ENCODE measurements around the gene MRM1. TPM values are rescaled to one million over a fixed set of nuclear protein-coding genes. Genes with fewer than 3 reads are reported as not detected.
A peak's percentile ranks its signal among the peaks of the same experiment; 100 is the strongest.

The MRM1 gene
- total and polyA plus RNA-seq, 9 donors, result 2.7 to 8.1 (median 6.6) TPM

GRCh38 chr17:36594626-36595401 is 6.6 kb upstream of the MRM1 start:
- Histone ChIP-seq H3K27me3 (no peaks in the 10 kb centered on the region), H3K4me3 (no peak overlapping the region), H3K4me1 (ENCODE audit: insufficient read depth) (peaks cover 9% of the 10 kb centered on the region), H3K36me3 (no peaks in the 10 kb centered on the region), H3K9me3 (no peaks in the 10 kb centered on the region), H3K27ac (no peak overlapping the region)
- TF ChIP-seq POLR2A (IDR thresholded peaks at IDR 0.05) (no peak), CTCF (IDR thresholded peaks at IDR 0.05) (no peak), EP300 (IDR thresholded peaks at IDR 0.05) (no peak)
- intact Hi-C loops (cut with DNase I), result no loop called here
- 66 to 78% (median 71%) methylated on average over 13 of the region's 13 CpGs for WGBS, 3 donors
- DNase-seq, result no peak

GRCh38 chr17:36597226-36597625 is 4.2 kb upstream of the MRM1 start:
- no peak for DNase-seq
- Histone ChIP-seq H3K36me3 (no peaks in the 10 kb centered on the region), H3K27ac (no peak overlapping the region), H3K9me3 (no peaks in the 10 kb centered on the region), H3K4me3 (no peak overlapping the region), H3K4me1 (ENCODE audit: insufficient read depth) (peaks cover 8% of the 10 kb centered on the region), H3K27me3 (no peaks in the 10 kb centered on the region)
- TF ChIP-seq CTCF (IDR thresholded peaks at IDR 0.05) (no peak), POLR2A (IDR thresholded peaks at IDR 0.05) (no peak)
- WGBS, 3 donors, result 87% methylated on average over 6 of the region's 6 CpGs
- intact Hi-C loops (cut with DNase I), result no loop called here

GRCh38 chr17:36597866-36598777 is 3.3 kb upstream of the MRM1 start:
- 85 to 93% (median 89%) methylated on average over 11 of the region's 11 CpGs for WGBS, 3 donors
- intact Hi-C loops (cut with DNase I), result no loop called here
- peak in 1 of 5 donors; percentile 4 for DNase-seq
- Histone ChIP-seq H3K27ac (no peak overlapping the region), H3K27me3 (no peaks in the 10 kb centered on the region), H3K9me3 (no peaks in the 10 kb centered on the region), H3K4me3 (no peak overlapping the region), H3K4me1 (ENCODE audit: insufficient read depth) (peaks cover 5% of the 10 kb centered on the region), H3K36me3 (no peaks in the 10 kb centered on the region)
- TF ChIP-seq EP300 (IDR thresholded peaks at IDR 0.05) (no peak), CTCF (IDR thresholded peaks at IDR 0.05) (no peak), POLR2A (IDR thresholded peaks at IDR 0.05) (no peak)

- no peak for TF ChIP-seq EP300 (IDR thresholded peaks at IDR 0.05)
- 83 to 90% (median 84%) methylated on average over 13 of the region's 13 CpGs for WGBS, 3 donors
- Histone ChIP-seq H3K36me3 (no peaks in the 10 kb centered on the region), H3K4me3 (no peak overlapping the region), H3K9me3 (no peaks in the 10 kb centered on the region), H3K4me1 (ENCODE audit: insufficient read depth) (peaks cover 5% of the 10 kb centered on the region), H3K27ac (no peak overlapping the region), H3K27me3 (no peaks in the 10 kb centered on the region)
- intact Hi-C loops (cut with DNase I), result no loop called here
- no peak for DNase-seq
Observed at GRCh38 chr17:36598951-36599401, 2.4 kb upstream of the MRM1 start.

All from ovary (tissue), 9 donors.